ENCODE results near the gene MYL4. TPM values are rescaled to one million over a fixed set of nuclear protein-coding genes. Genes with fewer than 3 reads are reported as not detected.

The MYL4 gene
- total RNA-seq, 1 donor from 2014 or later = 113 TPM

DNA sequence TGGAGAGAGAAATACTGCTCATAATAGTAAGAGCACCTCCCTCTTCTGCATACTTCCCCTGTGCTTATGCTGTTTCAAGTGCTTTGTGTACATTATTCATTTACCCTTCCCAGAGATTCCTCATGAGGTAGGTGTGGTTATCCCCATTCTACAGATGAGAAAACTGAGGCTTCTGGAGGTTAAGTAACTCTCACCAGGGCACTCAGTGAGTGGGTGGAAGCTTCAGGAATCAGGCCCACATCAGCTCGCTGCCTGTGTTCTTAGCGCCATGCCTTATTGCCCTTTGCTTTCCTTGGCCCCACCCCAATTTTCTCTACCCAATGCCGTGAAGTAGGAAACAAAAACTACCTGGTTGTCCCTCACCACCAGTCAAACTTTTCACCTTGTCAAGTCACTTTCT is 26.4 kb downstream of the MYL4 start:
- intact Hi-C loops (cut with DNase I) = no loop called here
- DNase-seq (ENCODE audit: low spot score) = no peak

DNA sequence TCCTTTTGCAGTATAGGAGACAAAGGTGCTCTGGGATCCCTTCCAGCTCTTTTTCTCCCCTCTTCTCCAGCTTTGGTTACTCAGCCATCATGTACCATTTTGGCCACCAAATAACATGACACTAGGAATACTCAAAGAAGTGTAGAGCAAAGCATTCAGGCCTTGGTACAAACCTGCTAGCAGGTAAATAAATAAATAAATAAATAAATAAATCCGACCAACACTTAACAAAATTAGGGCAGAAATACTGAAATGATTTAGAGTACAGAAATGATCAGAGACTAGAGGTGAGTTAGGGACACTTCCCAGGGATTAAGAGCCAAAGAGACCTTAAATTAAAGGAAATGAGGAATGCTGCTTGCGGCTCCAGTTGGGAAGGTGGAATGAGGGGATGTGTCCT is 26.8 kb downstream of the MYL4 start:
- intact Hi-C loops (cut with DNase I) = no loop called here
- DNase-seq (ENCODE audit: low spot score) = no peak

DNA sequence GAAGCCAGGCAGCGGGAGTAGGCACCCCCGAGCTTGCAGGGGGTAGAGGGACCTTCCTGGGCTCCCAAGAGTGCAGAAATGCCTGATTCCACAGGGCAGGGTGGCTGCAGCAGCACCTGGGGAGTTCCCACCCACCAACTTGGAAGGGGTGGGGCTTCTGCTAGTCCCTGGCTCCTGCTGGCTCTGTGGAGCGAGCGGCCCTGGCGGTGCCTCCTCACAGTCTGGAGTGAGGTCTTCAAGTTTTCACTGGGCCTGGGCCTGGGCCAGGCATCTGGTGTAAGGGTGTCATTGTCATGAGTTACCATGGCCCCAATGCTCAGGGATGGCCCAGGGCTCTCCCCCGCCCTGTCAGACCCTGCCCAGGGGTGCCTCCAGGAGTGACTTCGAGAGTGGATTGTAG is 28.7 kb downstream of the MYL4 start:
- DNase-seq (ENCODE audit: low spot score) = no peak
- intact Hi-C loops (cut with DNase I) = no loop called here

DNA sequence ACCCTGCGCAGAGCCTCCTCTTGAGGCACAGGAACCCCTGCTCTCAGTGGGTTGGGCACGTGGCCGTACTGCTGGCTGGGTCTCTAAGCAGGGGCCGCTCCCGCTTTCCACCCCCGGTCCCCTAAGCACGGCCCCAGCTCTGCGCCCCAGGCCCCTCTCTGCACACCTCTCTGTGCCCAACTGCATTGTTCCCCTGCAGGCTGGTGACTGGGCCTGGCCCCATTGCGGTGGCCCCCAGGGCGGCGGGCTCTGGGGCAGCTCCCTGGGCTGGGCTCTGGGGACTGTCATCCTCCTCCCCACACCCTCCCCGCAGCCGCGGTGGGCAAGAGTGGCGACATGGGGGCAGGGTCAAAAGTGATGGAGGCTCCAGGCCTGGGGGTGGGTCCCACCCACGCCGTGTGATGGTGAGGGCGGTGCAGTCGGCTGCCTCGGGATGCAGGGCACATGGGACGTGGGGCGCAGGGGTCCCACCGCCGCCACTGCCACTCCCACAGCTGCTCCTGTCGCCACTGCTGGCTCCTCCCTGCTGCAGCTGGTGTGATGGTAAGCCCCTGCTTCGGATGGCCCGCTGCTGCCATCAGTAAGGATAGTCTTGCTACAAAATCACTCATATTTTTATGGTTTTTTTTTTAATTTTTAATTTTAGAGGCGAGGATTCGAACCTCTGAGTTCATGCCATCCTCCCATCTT is 29.3 kb downstream of the MYL4 start:
- no peak for DNase-seq (ENCODE audit: low spot score)
- intact Hi-C loops (cut with DNase I) = no loop called here

DNA sequence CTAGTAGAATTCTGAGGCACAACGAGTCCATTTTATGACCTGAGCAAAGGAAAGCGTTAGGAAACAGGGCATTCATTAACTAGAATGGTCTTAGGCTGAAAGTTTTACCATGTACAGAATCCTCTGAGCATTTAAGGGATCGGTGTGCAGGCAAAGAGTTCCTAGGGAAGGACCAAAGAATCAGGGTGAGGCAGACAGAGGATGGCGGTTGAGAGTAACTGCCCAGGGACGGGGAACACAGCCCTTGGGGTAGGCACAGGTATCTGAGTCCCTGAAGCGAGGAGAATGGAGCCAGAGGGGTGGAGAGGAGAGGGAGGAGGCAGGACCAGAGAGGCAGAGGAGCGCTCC is 30.4 kb downstream of the MYL4 start:
- DNase-seq (ENCODE audit: low spot score) = no peak
- intact Hi-C loops (cut with DNase I) = no loop called here

DNA sequence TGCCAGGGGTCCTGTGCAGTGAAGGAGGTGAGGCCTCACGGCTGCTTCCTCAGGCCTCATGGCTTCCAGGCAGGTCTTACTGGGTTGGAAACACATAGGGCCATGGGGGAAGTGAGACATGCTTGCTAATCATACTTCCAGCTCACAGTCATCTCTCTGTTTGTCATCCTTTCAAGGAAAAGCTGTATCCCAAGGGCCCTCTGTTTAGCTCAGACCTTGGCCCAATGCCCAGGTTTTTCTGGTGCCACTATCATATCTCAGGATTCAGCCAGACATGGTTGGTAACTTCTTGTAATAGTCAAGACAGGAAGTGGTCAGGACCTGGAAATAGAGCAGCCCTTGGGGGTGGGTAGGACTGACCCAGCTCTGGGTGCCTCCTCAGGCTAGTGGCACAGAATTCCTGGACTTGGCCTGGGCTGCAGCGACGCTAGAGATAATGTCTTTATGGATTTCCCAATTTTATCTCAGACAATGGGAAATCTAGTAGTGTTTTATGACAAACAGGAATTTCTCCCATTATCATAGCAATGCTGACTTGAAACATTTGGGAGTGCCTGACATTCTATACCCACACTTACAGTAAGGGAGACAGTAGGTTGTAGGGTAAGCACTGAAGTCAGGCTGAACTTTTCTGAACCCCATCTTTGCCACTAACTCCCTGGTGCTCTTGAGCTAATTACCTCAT is 31.0 kb downstream of the MYL4 start:
- intact Hi-C loops (cut with DNase I) = loop anchor here (2.0 kb wide), 1 partner anchor 39 kb away; no protein-coding TSS in a partner anchor
- peak; percentile 89 for DNase-seq (ENCODE audit: low spot score)

DNA sequence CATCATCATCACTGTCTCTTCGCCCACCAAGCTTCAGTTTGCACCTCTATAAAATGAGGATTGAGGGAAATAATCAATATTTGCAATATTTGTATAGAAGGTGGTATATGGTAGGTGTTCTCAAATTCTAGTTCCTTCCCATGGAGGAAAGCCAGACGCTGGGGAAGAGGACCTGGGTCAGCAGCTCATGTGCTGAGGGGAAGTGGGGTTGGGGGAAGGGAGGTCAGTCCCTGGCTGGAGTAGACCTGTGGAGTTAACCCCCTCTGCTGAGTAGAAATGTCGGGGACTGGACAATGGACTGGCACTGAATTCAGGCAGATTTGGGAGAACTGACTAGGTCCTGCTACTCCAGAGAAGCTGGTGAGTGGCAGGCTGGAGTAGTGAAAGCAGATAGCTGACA is 31.7 kb downstream of the MYL4 start:
- no peak for DNase-seq (ENCODE audit: low spot score)
- intact Hi-C loops (cut with DNase I) = loop anchor here (2.0 kb wide), 1 partner anchor 38 kb away; no protein-coding TSS in a partner anchor

DNA sequence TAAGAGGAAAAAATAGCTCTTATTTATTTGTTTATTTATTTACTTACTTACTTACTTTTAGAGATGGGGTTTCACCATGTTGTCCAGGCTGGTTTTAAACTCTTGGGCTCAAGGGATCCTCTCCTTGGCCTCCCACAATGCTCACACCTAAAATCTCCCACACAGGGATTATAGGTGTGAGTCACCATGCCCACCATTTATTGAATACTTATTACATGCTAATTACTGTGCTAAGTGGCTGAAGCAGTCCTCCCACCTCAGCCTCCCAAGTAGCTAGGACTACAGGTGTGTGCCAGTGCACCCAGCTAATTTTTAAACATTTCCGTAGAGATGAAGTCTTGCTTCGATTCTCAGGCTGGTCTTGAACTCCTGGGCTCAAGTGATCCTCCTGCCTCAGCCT is 33.5 kb downstream of the MYL4 start:
- DNase-seq (ENCODE audit: low spot score) = no peak
- intact Hi-C loops (cut with DNase I) = no loop called here

DNA sequence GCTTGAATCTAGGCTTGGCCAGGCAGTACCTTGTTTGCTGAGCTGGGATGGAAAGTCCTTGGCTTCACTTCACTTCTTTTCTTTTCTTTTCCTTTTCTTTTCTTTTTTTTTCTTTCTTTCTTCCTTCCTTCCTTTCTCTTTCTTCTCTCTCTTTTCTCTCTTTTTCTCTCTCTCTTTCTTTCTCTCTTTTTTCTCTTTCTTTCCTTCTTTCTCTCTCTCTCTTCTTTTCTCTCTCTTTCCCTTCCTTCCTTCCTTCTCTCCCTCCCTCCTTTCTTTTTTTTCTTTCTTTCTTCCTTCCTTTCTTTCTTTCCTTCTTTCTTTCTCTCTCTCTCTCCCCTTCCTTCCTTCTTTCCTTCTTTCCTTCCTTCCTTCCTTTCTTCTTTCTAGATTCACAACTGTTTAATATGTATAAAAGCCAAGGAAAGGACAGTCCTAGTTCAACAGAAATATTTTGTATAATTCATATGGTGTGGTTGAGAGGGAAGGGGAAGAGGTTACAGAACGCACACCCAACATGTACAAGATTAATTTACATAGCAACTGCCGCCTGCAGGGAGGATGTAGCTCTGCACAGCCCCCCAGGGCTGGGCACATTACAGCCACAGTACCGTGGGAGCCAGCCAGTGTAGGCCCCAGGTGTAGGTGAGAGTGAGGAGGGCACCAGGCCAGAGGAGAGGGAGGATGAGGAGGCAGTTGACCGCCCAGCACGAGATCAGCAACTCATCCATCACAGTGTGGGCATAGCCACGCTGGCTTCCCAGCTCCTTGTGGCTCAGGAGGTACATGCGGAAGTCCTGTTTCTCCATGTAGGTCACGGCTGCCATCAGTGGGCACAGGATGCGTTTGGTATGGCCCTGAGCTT is 34.8 kb downstream of the MYL4 start:
- DNase-seq (ENCODE audit: low spot score) = no peak
- intact Hi-C loops (cut with DNase I) = no loop called here

DNA sequence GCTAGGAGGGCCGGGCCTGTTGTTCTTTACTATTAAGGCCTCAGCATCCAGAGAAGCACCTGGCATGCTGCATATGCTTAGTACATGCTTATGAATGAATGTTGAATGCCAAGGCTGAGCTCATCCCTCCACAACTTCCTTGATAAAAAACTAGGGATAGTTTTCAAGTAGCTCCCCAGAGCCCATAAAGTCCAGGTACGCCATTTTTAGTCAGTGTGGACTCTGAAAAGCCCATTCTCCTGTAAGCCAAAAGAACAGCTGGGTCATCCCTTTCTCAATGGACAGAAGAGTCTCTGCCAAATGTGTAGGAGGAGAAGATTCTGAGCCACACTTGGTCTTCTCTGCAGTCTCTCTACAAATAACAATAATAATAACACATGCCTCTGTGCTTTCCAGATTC is 35.5 kb downstream of the MYL4 start:
- intact Hi-C loops (cut with DNase I) = no loop called here
- DNase-seq (ENCODE audit: low spot score) = no peak

DNA sequence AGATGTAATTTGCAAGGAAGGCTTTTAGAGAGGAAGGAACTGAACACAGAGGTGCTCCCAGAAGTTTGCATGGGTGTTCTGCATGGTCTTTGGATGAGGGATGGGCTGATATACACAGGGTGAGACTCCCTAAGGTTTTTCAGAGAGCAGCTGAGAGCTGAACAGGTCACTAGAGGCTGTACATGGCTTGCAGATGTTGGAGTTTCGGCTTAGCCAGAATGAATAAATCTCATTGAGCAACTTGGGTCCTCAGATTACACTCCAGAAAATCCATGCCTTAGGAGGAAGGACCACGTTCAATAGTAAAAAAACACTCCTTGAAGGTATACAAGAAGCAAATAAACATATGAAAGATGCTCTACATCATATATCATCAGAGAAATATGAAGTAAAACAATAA is 37.0 kb downstream of the MYL4 start:
- DNase-seq (ENCODE audit: low spot score) = no peak
- intact Hi-C loops (cut with DNase I) = no loop called here

DNA sequence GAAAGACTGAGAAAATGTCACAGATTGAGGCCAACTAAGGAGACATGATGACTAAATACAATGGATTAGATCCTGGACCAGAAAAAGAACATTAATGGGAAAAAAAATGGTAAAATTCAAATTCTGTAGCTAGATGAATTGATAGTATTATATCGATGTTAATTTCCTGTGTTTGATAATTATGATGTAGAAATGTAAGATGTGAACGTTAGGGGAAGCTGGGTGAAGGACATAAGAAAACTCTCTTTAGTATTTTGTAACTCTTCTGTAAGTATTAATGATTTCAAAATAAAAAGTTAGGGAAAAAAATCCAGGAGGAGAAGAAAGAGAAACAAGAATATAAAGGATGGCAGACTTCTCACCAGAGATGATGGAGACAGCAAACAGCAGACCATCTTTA is 41.7 kb downstream of the MYL4 start:
- no peak for DNase-seq (ENCODE audit: low spot score)
- intact Hi-C loops (cut with DNase I) = no loop called here

DNA sequence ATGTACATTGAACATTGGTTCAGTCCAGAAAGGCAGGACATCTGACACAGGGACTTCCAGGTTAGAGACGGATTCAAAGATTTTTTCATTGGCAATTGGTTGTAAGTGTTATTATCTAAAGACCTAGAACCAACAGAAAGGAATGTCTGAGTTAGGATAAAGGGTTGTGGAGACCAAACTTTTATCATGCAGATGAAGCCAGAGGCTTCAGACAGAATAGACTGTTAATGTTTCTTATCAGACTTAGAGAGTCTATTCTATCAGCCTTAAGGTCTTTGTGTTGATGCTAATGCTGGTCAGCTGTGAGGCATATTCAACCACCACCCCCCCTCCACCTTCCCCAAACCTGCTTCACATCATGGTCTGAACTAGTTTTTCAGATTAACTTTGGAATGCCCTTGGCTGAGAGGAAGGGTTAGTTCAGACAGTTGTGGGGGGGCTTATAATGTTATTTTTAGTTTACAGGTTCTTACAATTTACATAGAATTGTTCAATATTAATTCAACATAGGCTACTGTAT is 42.3 kb downstream of the MYL4 start:
- DNase-seq (ENCODE audit: low spot score) = no peak
- intact Hi-C loops (cut with DNase I) = no loop called here

DNA sequence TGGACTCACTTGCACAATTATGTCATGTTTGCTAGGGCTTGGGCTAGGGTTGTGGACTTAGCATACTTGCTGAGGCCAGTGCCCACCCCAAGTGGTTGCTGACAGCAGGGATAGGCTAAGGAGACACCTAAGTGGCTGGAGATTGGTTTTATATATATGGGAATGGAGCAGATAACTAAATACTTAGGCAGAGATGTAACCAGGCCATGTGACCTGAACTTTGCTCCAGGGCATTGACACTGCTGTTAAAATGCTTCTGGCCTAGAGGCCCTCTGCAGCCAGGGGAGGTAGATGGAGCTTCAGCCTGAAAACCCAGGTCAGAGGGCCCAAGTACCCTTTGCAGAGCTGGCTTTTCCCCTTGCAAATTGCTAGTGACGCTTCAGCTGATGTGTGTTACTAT is 43.1 kb downstream of the MYL4 start:
- intact Hi-C loops (cut with DNase I) = no loop called here
- DNase-seq (ENCODE audit: low spot score) = peak; percentile 39

DNA sequence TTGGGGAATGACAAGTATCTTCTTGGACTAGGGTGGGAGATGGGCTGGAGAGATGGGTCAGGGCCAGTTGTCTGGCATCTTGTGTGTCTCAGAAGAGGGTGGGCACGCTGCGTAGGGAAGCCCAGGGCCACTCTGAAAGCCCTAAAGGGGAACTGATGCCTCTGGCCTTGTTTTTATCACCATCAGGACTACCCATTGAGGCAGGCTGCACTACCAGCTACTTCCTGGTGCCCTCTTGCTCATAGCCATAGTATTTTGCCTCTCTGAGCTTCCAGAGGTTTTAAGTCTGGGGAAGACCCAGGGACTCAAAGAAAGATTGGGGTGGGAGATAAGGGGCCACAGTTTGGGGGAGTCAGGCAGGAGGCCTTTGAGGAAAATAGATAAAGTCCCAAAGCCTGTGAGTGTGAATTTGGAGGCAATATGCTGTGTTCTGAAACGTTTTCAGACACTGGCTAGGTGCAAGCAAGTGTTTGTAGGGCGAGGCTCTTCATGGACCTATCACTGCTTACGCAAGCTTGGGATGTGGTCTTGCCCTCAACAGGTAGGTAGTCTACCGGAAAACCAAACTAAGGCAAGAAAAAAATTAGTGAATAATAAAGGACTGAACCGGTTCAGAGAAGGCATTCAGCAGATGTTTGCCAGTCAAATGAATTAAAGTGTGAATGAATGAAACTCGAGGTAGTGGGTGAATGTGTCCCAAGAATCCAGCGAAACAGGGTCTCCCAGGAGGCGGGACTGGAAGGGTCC is 43.8 kb downstream of the MYL4 start:
- intact Hi-C loops (cut with DNase I) = no loop called here
- peak; percentile 29 for DNase-seq (ENCODE audit: low spot score)

DNA sequence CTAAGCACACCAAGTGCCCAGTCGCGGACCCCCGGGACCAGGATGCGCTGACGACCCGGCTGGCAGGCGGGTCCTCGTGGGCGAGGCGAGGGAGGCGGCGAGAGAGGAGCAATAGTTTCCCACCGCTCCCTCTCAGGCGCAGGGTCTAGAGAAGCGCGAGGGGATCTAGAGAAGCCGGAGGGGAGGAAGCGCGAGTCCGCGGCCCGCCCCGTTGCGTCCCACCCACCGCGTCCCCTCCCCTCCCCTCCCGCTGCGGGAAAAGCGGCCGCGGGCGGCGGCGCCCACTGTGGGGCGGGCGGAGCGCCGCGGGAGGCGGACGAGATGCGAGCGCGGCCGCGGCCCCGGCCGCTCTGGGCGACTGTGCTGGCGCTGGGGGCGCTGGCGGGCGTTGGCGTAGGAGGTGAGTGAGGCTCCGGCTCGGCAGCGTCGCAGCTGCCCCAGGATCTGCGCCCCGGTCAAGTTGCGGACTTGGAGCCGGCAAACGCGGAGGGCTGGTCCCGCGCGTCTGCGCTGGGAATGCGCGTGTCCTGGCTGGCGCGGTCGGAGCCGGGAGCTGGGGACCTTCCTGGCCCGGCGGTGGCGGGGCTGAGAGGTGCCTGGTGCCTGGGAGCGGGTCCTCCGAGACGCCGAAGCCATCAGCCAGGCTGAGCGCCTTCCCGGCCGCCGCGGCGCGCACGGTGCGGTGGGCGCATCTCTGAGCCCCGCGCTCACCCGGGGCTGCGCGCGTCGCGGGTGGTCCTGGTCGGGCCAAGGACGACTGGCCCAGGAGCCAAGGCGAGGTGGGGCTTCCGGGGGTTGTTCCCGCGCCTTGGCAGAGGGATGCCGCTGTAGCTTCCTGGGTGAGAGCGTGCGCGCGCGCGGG is 44.6 kb downstream of the MYL4 start, which contains the start of gene ITGB3:
Gene ITGB3 (plus strand): TSS at position 287 of the 862 bp plus-strand sequence. CDS start 35 bp downstream, at position 322.
- DNase-seq (ENCODE audit: low spot score) = peak; percentile 87
- intact Hi-C loops (cut with DNase I) = no loop called here

DNA sequence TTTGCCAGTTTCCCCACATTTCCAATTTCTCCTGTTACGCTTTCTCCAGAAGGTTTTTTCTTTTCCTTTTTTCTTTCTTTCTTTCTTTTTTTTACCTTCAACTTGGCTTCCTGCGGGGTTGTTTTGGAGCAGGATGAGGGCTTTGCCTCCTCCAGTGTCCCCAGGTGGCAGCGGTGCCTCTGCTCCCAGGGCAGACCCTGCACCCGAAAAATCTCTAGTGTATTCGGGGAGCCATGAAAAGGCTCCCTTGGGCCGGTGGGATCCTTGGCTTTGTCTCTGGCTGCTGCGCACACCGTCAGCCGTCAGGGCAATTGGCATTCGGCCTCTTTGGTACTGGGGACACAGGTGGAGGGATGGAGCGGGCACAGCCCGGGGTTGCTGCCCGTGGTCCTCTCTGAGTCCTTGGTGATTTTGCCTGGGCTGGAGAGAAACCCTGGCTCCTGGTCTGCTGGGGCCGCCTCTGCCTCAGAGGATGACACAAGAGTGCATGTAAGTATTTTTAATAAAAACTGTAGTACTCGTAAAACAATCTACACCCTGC is 45.3 kb downstream of the MYL4 start:
- no peak for DNase-seq (ENCODE audit: low spot score)
- intact Hi-C loops (cut with DNase I) = no loop called here

DNA sequence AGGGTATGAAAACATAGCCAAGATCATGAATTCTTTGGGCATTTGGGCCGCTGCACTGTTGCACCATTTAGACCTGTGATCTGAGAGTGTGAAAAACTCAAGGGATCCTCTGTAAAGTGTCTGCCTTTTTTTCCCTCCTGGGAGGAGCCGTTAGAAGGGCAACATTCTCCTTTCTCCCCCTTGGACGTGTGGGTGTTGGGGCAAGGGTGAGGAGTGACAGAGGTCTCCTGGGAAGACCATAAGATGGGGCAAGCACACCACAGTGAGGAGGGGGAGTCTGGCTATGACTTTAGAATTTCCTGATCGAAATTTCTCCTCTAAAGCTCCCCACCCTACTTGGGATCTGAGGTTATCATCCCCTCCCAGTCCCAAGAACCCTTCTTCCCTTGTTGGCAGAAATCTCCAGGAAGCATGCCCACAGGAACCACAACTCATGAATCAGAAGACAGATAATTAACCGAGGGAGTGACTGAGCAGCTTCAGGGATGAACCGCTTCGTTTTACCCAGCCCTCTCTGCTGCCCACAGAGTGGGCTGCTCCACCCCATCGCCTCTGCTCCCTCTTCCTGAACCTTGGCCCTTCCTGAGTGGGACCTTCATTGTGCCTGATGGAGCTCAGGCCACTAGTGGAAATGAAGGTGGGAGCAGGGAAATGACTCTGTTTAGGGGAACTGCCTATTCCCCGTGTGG is 48.6 kb downstream of the MYL4 start:
- intact Hi-C loops (cut with DNase I) = no loop called here
- no peak for DNase-seq (ENCODE audit: low spot score)

All from cardiac septum (tissue), 1 donor.